ENCODE data around the gene SLC2A13. TPM values are rescaled to one million over a fixed set of nuclear protein-coding genes. Genes with fewer than 3 reads are reported as not detected.

Gene SLC2A13
- total and polyA plus RNA-seq, 4 donors: 3.2 to 21.4 (median 7.4) TPM

DNA sequence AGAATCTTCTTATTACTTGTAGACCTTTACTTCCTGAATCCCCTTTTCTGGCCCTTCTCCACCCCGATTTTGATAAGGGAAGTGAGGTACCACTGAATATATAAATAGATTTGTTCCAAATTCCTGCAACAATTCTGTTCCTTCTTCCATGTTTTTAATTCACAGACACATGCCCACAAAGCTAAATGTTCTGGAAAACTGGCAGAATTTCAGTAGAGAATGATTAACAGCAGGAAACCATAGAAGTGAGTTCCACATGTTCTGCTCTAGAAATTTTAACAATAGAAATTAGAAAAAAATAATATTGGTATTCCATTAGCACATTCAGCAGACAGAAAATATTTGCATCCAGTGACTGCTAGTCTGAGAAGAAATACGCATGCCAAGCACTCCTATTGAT lies 139.6 kb downstream of the SLC2A13 start:
- no peak for TF ChIP-seq CTCF (IDR thresholded peaks at IDR 0.05; ENCODE audit: control extremely low read depth, extremely low read depth)
- ATAC-seq (ENCODE audit: insufficient read depth, low FRiP score) (no peak), DNase-seq (no peak)
- Histone ChIP-seq H3K9me3 (ENCODE audit: control insufficient read depth in 4 of 4, insufficient read depth in 3 of 4, low read length in 3 of 4) (no peaks in the 10 kb centered on the region), H3K27ac (ENCODE audit: low read depth in 1 of 2, low read length in 1 of 2) (no peak overlapping the region), H3K9ac (ENCODE audit: insufficient read depth in 1 of 2, low read length in 2 of 2) (no peak overlapping the region), H3K36me3 (ENCODE audit: control insufficient read depth in 4 of 4, insufficient read depth in 4 of 4, low read length in 4 of 4) (no peaks in the 10 kb centered on the region), H3K4me3 (no peak overlapping the region), H3K27me3 (ENCODE audit: control insufficient read depth in 3 of 3, insufficient read depth in 3 of 3, low read length in 2 of 3) (no peaks in the 10 kb centered on the region), H3K4me1 (ENCODE audit: control insufficient read depth in 5 of 5, insufficient read depth in 5 of 5, low read length in 5 of 5) (no peaks in the 10 kb centered on the region)
- 67% methylated on average over 2 of the region's 2 CpGs for WGBS, 2 donors

GRCh38 chr12:39959467-39959866 lies 146.4 kb downstream of the SLC2A13 start:
- WGBS, 2 donors: 91 to 96% methylated on average over 2 of the region's 2 CpGs
- no peak overlapping the region for H3K9ac ChIP-seq (ENCODE audit: insufficient read depth in 1 of 2, low read length in 2 of 2)
- no peaks in the 10 kb centered on the region for H3K36me3 ChIP-seq (ENCODE audit: control insufficient read depth in 4 of 4, insufficient read depth in 4 of 4, low read length in 4 of 4)
- TF ChIP-seq CTCF (IDR thresholded peaks at IDR 0.05; ENCODE audit: control extremely low read depth, extremely low read depth): no peak
- H3K4me1 ChIP-seq (ENCODE audit: control insufficient read depth in 5 of 5, insufficient read depth in 5 of 5, low read length in 5 of 5): no peaks in the 10 kb centered on the region
- ATAC-seq (ENCODE audit: insufficient read depth, low FRiP score): no peak
- no peaks in the 10 kb centered on the region for H3K9me3 ChIP-seq (ENCODE audit: control insufficient read depth in 4 of 4, insufficient read depth in 3 of 4, low read length in 3 of 4)
- H3K4me3 ChIP-seq: no peak overlapping the region
- H3K27ac ChIP-seq (ENCODE audit: low read depth in 1 of 2, low read length in 1 of 2): no peak overlapping the region
- no peaks in the 10 kb centered on the region for H3K27me3 ChIP-seq (ENCODE audit: control insufficient read depth in 3 of 3, insufficient read depth in 3 of 3, low read length in 2 of 3)
- no peak for DNase-seq

DNA sequence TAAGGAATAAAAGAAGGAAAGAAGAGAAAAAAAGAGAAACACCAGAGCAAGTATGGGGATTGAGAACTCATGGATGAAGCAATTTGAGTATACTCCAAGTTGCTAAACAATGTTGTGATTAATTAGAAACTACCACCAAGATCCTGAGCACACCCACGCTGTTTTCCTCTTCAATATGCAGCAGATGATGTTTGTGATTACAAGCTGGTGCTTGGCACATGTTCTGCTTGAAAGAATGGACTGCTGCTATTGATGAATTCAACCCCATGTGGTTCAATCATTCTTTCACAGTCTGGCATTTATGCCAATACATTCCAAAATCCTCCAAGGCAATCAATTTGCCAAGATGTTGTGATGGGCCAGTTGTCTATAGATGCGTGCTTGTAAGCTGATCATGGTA lies 146.8 kb downstream of the SLC2A13 start:
- Histone ChIP-seq H3K27ac (ENCODE audit: low read depth in 1 of 2, low read length in 1 of 2) (no peak overlapping the region), H3K9me3 (ENCODE audit: control insufficient read depth in 4 of 4, insufficient read depth in 3 of 4, low read length in 3 of 4) (no peaks in the 10 kb centered on the region), H3K27me3 (ENCODE audit: control insufficient read depth in 3 of 3, insufficient read depth in 3 of 3, low read length in 2 of 3) (no peaks in the 10 kb centered on the region), H3K4me1 (ENCODE audit: control insufficient read depth in 5 of 5, insufficient read depth in 5 of 5, low read length in 5 of 5) (no peaks in the 10 kb centered on the region), H3K4me3 (no peak overlapping the region), H3K36me3 (ENCODE audit: control insufficient read depth in 4 of 4, insufficient read depth in 4 of 4, low read length in 4 of 4) (no peaks in the 10 kb centered on the region), H3K9ac (ENCODE audit: insufficient read depth in 1 of 2, low read length in 2 of 2) (no peak overlapping the region)
- no peak for TF ChIP-seq CTCF (IDR thresholded peaks at IDR 0.05; ENCODE audit: control extremely low read depth, extremely low read depth)
- DNase-seq: no peak
- 92 to 94% methylated on average over 2 of the region's 2 CpGs for WGBS, 2 donors
- no peak for ATAC-seq (ENCODE audit: insufficient read depth, low FRiP score)

GRCh38 chr12:39958377-39958776 lies 147.5 kb downstream of the SLC2A13 start:
- no peak for TF ChIP-seq CTCF (IDR thresholded peaks at IDR 0.05; ENCODE audit: control extremely low read depth, extremely low read depth)
- DNase-seq (no peak), ATAC-seq (ENCODE audit: insufficient read depth, low FRiP score) (no peak)
- Histone ChIP-seq H3K9me3 (ENCODE audit: control insufficient read depth in 4 of 4, insufficient read depth in 3 of 4, low read length in 3 of 4) (no peaks in the 10 kb centered on the region), H3K27ac (ENCODE audit: low read depth in 1 of 2, low read length in 1 of 2) (no peak overlapping the region), H3K4me3 (no peak overlapping the region), H3K4me1 (ENCODE audit: control insufficient read depth in 5 of 5, insufficient read depth in 5 of 5, low read length in 5 of 5) (no peaks in the 10 kb centered on the region), H3K9ac (ENCODE audit: insufficient read depth in 1 of 2, low read length in 2 of 2) (no peak overlapping the region), H3K36me3 (ENCODE audit: control insufficient read depth in 4 of 4, insufficient read depth in 4 of 4, low read length in 4 of 4) (no peaks in the 10 kb centered on the region), H3K27me3 (ENCODE audit: control insufficient read depth in 3 of 3, insufficient read depth in 3 of 3, low read length in 2 of 3) (no peaks in the 10 kb centered on the region)
- 75 to 98% methylated on average over 3 of the region's 3 CpGs for WGBS, 2 donors

Measured in lung (tissue), 12 donors.